Peyer's patch (tissue), 4 donors: ENCODE data around the gene FAM131C. TPM values are rescaled to one million over a fixed set of nuclear protein-coding genes. Genes with fewer than 3 reads are reported as not detected.
A peak's percentile ranks its signal among the peaks of the same experiment; 100 is the strongest.

Source experiments
- DNase-seq, 3 donors: peaks; one replicate each; pipeline ENCODE4 v3.0.0-alpha.2; 2017 to 2019
- H3K27ac ChIP-seq, 4 donors: fragments of 200-600 bp; sonication (generic); one replicate each; pipeline ENCODE4 v1.5.1; 2016 to 2019
- H3K27me3 ChIP-seq, 2 donors: fragments of 200-600 bp; sonication (generic); one replicate each; pipeline ENCODE4 v1.5.1; 2019
- H3K36me3 ChIP-seq, 3 donors: fragments of 200-600 bp; sonication (generic); one replicate each; pipeline ENCODE4 v1.5.1; 2016 to 2019
- H3K4me1 ChIP-seq, 4 donors: fragments of 200-600 bp; sonication (generic); one replicate each; pipeline ENCODE4 v1.5.1; 2016 to 2019
- H3K4me3 ChIP-seq, 4 donors: fragments of 200-600 bp; sonication (generic); 1 replicate in 3 of 4; 2 replicates in 1 of 4; pipeline ENCODE4 v1.5.1; 2016 to 2019; ENCODE audit warnings: mild to moderate bottlenecking in 1 of 4
- H3K9me3 ChIP-seq, 4 donors: fragments of 200-600 bp; sonication (generic); one replicate each; pipeline ENCODE4 v1.5.1; 2016 to 2019; ENCODE audit warnings: mild to moderate bottlenecking in 1 of 4
- POLR2A ChIP-seq, 2 donors: fragments of 450-650 bp; IDR thresholded peaks; one replicate each; pipeline ENCODE4 v1.5.1; 2017; ENCODE audit warnings: antibody characterized with exemption in 2 of 2, mild to moderate bottlenecking in 2 of 2, moderate library complexity in 2 of 2
- total RNA-seq, 4 donors: library from RNA; depleted of rRNA; stranded (reverse); fragments of >200 nt; gene quantifications; one replicate each; pipeline ENCODE4 v1.1.0, GENCODE V29; 2016
- TF ChIP-seq, protein P1 (sequence below), 6 experiments: fragments of 450-650 bp in 4 of 6; fragments of 200-600 bp in 2 of 6; sonication (generic) in 1 of 6; IDR thresholded peaks; one replicate each; pipeline ENCODE4 v1.5.1; 2017 to 2019; ENCODE audit warnings: antibody characterized with exemption in 6 of 6, mild to moderate bottlenecking in 3 of 6, moderate library complexity in 1 of 6

The FAM131C gene
- total RNA-seq, 4 donors from 2014 or later, result 0.80 to 3.5 (median 2.3) TPM; not detected in 1

DNA sequence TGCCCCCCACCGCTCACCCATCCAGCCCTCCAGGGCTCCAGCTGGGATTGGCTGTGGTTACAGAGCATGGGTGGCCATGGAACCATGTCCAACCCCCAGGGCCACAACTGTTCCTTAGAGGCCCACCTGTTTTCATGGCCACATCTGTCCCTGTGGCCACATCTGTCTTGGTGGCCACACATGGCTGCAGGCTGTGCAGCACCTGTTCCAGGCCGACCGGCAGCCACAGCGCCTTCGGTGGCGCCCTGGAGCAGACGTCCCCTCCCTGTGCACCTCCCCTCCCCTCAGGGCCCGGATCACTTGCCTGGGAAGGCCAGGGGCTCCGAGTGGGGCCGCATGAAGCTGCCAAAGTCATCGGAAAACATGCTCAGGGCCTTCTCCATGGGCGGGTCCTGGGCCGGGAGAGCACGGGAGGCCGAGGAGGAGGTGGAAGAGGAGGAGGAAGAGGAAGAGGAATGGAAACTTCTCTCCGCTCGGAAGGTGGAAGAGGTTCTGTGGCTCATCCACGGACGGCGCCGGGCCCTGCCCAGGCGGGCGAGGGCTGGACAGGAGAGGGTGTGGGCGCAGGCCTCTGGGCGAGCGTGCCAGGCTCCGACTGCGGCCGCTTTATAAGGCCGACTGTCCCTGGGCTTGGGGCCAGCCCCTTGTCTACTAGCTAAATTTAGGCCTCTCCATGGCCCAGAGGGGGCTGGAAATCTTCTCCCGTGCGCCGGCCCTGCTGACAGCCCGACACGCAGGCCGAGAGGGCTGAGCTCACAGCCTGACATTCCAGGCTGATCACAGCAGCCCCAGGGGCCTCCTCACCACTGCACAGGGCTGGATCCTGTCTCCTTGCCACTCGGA is 55.8 kb downstream of the FAM131C start, which contains the start of gene HSPB7:
HSPB7 (minus strand) TSS at position 583 of the 843 bp plus-strand sequence; CDS start at position 503, 80 bp downstream.
- Histone ChIP-seq H3K4me1 (peaks cover 0 to 21% (median 6%) of the 10 kb centered on the region in 4 donors), H3K27ac (peak within 1 kb of the TSS; percentile 54 to 81 (median 62)), H3K9me3 (no peaks in the 10 kb centered on the region), H3K36me3 (no peaks in the 10 kb centered on the region), H3K4me3 (peak within 1 kb of the TSS in 1 of 4 donors; percentile 46), H3K27me3 (no peaks in the 10 kb centered on the region)
- no peak for TF ChIP-seq POLR2A (IDR thresholded peaks at IDR 0.05)
- TF ChIP-seq, protein P1, sequence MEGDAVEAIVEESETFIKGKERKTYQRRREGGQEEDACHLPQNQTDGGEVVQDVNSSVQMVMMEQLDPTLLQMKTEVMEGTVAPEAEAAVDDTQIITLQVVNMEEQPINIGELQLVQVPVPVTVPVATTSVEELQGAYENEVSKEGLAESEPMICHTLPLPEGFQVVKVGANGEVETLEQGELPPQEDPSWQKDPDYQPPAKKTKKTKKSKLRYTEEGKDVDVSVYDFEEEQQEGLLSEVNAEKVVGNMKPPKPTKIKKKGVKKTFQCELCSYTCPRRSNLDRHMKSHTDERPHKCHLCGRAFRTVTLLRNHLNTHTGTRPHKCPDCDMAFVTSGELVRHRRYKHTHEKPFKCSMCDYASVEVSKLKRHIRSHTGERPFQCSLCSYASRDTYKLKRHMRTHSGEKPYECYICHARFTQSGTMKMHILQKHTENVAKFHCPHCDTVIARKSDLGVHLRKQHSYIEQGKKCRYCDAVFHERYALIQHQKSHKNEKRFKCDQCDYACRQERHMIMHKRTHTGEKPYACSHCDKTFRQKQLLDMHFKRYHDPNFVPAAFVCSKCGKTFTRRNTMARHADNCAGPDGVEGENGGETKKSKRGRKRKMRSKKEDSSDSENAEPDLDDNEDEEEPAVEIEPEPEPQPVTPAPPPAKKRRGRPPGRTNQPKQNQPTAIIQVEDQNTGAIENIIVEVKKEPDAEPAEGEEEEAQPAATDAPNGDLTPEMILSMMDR (IDR thresholded peaks at IDR 0.05), result no peak
- peak in 1 of 3 donors; percentile 62 for DNase-seq

DNA sequence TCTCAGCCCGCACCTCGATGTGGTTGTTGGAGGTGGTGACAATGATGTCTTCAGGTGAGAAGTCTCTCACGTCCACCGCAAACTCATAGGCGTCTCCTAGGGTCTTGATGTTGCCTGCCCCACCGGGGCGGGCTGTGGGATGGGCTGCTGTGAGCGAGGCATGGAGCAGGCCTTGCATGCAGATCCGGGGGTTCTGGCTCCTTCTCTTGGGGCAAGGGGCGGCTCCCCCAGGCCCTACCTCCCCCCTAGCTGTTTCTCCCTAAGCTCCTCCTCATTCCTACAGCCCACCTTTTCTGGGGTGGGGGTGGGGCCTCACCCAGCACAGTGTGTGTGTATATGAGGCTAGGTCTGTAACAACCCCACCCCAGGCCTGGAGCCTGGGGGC is 56.4 kb downstream of the FAM131C start:
- TF ChIP-seq, protein P1 (IDR thresholded peaks at IDR 0.05), result no peak
- no peak for TF ChIP-seq POLR2A (IDR thresholded peaks at IDR 0.05)
- Histone ChIP-seq H3K4me3 (peak overlapping the region in 1 of 4 donors; percentile 46), H3K4me1 (peaks cover 0 to 25% (median 11%) of the 10 kb centered on the region in 4 donors), H3K27ac (peak overlapping the region; percentile 54 to 81 (median 62)), H3K9me3 (no peaks in the 10 kb centered on the region), H3K36me3 (no peaks in the 10 kb centered on the region), H3K27me3 (no peaks in the 10 kb centered on the region)
- DNase-seq, result no peak

DNA sequence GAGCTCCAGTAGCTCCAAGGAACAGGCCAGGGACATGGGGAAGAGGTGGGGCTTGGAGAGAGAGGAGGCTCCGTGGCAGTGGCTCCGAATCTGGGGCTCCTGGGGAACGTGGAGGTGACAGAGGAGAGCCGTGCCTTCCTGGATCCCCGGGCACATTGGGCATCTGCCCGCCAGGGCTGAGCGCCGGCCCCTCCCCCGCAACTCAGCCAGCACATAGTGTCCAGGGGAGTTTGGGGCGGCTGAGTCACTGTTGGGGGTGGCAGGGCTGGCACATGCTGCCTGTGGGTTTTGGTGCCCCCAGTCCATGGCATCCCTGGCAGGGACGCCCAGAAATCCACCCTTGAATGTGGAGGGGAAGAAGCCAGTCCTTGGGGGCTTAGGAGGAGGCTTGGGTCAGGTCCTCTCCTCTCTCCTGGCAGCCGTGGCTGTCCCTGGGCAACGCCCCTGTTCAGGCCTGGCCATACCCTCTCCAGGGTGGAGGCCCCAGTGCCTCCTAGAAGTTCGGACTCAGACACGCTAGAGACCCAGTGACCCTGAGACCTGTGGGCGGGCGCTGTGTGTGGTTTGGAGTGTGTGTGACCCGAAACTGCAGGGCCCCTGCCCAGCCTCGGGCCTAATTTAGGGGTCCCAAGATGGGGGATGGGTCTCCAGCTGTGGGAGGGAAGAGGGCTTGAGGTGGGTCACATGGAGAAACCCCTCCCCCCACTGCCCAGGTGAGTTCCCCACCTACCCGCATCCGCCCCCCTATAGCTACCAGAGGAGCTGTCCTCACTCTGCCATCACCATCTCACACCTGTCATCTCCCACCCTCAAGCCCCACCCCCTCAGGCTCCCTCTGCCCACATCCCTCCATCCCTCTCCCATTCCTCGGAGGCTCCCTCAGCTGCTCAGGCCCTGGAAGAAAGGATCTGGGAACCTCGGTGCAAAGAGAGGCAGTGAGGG is 57.2 kb downstream of the FAM131C start:
- peaks cover 0 to 25% (median 11%) of the 10 kb centered on the region in 4 donors for H3K4me1 ChIP-seq
- no peaks in the 10 kb centered on the region for H3K9me3 ChIP-seq
- peak overlapping the region in 1 of 4 donors; percentile 46 for H3K4me3 ChIP-seq
- no peaks in the 10 kb centered on the region for H3K36me3 ChIP-seq
- peak overlapping the region in 2 of 4 donors; percentile 30 to 81 for H3K27ac ChIP-seq
- no peaks in the 10 kb centered on the region for H3K27me3 ChIP-seq
- TF ChIP-seq POLR2A (IDR thresholded peaks at IDR 0.05), result no peak
- TF ChIP-seq, protein P1 (IDR thresholded peaks at IDR 0.05), result no peak
- no peak for DNase-seq

DNA sequence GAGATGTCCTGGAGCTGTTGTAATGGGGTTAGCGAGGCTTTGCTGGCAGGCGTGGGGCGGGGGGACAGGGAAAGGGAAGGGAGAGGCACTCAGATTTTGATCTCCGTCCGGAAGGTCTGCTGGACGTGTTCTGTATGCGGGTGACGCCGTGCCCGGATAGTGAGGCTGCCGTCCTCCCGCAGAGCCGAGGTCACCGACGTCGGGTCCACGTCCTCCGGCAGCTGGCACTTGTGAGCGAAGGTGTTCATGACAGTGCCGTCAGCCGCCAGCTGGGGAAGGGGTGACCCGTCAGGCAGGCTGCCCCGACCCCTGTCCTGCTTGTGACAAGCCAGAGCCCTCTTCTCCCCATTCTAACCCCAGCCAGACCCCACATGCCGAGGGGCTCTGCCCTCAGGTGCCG is 58.0 kb downstream of the FAM131C start:
- peak overlapping the region in 1 of 4 donors; percentile 46 for H3K4me3 ChIP-seq
- H3K27me3 ChIP-seq, result no peaks in the 10 kb centered on the region
- peaks cover 0 to 25% (median 11%) of the 10 kb centered on the region in 4 donors for H3K4me1 ChIP-seq
- peak overlapping the region in 2 of 4 donors; percentile 30 to 81 for H3K27ac ChIP-seq
- DNase-seq, result no peak
- H3K36me3 ChIP-seq, result no peaks in the 10 kb centered on the region
- TF ChIP-seq, protein P1 (IDR thresholded peaks at IDR 0.05), result no peak
- no peak for TF ChIP-seq POLR2A (IDR thresholded peaks at IDR 0.05)
- H3K9me3 ChIP-seq, result no peaks in the 10 kb centered on the region
